Esophagus squamous epithelium (tissue), 4 donors: ENCODE results near the gene NUDT21.

Source experiments
- POLR2A ChIP-seq, 4 donors: fragments of 450-650 bp; IDR thresholded peaks; one replicate each; pipeline ENCODE4 v1.6.1; 2017; ENCODE audit warnings: antibody characterized with exemption in 4 of 4, mild to moderate bottlenecking in 4 of 4, moderate library complexity in 3 of 4
- TF ChIP-seq, protein P1 (sequence below), 6 experiments: fragments of 450-650 bp in 4 of 6; fragments of 200-600 bp in 2 of 6; sonication (generic) in 2 of 6; IDR thresholded peaks; one replicate each; pipeline ENCODE4 v1.5.1; 2016 to 2019; ENCODE audit warnings: antibody characterized with exemption in 6 of 6, mild to moderate bottlenecking in 4 of 6, moderate library complexity in 4 of 6

- TF ChIP-seq, protein P1, sequence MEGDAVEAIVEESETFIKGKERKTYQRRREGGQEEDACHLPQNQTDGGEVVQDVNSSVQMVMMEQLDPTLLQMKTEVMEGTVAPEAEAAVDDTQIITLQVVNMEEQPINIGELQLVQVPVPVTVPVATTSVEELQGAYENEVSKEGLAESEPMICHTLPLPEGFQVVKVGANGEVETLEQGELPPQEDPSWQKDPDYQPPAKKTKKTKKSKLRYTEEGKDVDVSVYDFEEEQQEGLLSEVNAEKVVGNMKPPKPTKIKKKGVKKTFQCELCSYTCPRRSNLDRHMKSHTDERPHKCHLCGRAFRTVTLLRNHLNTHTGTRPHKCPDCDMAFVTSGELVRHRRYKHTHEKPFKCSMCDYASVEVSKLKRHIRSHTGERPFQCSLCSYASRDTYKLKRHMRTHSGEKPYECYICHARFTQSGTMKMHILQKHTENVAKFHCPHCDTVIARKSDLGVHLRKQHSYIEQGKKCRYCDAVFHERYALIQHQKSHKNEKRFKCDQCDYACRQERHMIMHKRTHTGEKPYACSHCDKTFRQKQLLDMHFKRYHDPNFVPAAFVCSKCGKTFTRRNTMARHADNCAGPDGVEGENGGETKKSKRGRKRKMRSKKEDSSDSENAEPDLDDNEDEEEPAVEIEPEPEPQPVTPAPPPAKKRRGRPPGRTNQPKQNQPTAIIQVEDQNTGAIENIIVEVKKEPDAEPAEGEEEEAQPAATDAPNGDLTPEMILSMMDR (IDR thresholded peaks at IDR 0.05) = no peak
- TF ChIP-seq POLR2A (IDR thresholded peaks at IDR 0.05) = no peak
Measured at GRCh38 chr16:56382459-56382858, 68.7 kb downstream of the NUDT21 start.
